Measurements from ENCODE around the gene CRCP.

The CRCP gene

GRCh38 chr7:66189695-66190503 lies 75.3 kb downstream of the CRCP start:
- no peak for DNase-seq (ENCODE audit: low spot score)

- DNase-seq (ENCODE audit: low spot score): no peak
Observed at GRCh38 chr7:66190504-66190857, 75.8 kb downstream of the CRCP start.

- no peak for DNase-seq (ENCODE audit: low spot score)
Observed at GRCh38 chr7:66193146-66193725, 78.6 kb downstream of the CRCP start.

- DNase-seq (ENCODE audit: low spot score): no peak
Observed at GRCh38 chr7:66198469-66198868, 83.8 kb downstream of the CRCP start.

- DNase-seq (ENCODE audit: low spot score): no peak
Observed at GRCh38 chr7:66198956-66199355, 84.3 kb downstream of the CRCP start.

GRCh38 chr7:66202441-66202840 lies 87.8 kb downstream of the CRCP start:
- DNase-seq (ENCODE audit: low spot score): no peak
